ENCODE measurements around the gene STPG2. TPM values are rescaled to one million over a fixed set of nuclear protein-coding genes. Genes with fewer than 3 reads are reported as not detected.

The STPG2 gene
- total RNA-seq, 1 experiment from 2014 or later, result 0.20 TPM

GRCh38 chr4:97646997-97647396, 496.3 kb downstream of the STPG2 start:
- no peak overlapping the region for H3K27ac ChIP-seq (ENCODE audit: insufficient read length, low read depth, low read length)
- no peak overlapping the region for H2BK12ac ChIP-seq (ENCODE audit: insufficient read length, low read depth, low read length)
- Mint-ChIP-seq H3K4me3 (no peak overlapping the region), H3K27ac (no peak overlapping the region), H3K36me3 (ENCODE audit: insufficient read depth in 1 of 3, low read depth in 3 of 3) (no peaks in the 10 kb centered on the region), H3K9me3 (no peaks in the 10 kb centered on the region; a peak in 1 of 5 replicates), H3K27me3 (ENCODE audit: low read depth) (no peaks in the 10 kb centered on the region), H3K4me1 (no peaks in the 10 kb centered on the region)
- no peak overlapping the region for H3T11ph ChIP-seq (ENCODE audit: low read length)
- no peaks in the 10 kb centered on the region for H3K27me3 ChIP-seq (ENCODE audit: insufficient read depth, low read length)
- no peak overlapping the region for H4K5ac ChIP-seq (ENCODE audit: insufficient read length, low read depth, low read length)
- no peak overlapping the region for H3K18ac ChIP-seq (ENCODE audit: insufficient read length, low read depth, low read length)
- H3K14ac ChIP-seq (ENCODE audit: insufficient read depth, low read length), result no peak overlapping the region
- no peaks in the 10 kb centered on the region for H3K79me2 ChIP-seq (ENCODE audit: insufficient read depth, low read length)
- H3K56ac ChIP-seq (ENCODE audit: insufficient read length, low read depth, low read length), result no peak overlapping the region
- H4K8ac ChIP-seq (replicated peaks; ENCODE audit: insufficient read length, low read depth, low read length), result no peak overlapping the region
- no peak overlapping the region for H3K9ac ChIP-seq (ENCODE audit: extremely low read depth, insufficient read length, low read length)
- H3K4me2 ChIP-seq (ENCODE audit: insufficient read depth, insufficient read length, low read length), result no peak overlapping the region
- H3K4me1 ChIP-seq (ENCODE audit: insufficient read depth, low read length), result no peaks in the 10 kb centered on the region
- no peak for TF ChIP-seq CTCF (conservative IDR thresholded peaks at IDR 0.05)
- no peaks in the 10 kb centered on the region for H4K20me1 ChIP-seq (ENCODE audit: control insufficient read depth, insufficient read depth, insufficient read length)
- H3K4ac ChIP-seq (ENCODE audit: low read depth, low read length), result no peak overlapping the region
- no peak overlapping the region for H2BK20ac ChIP-seq (ENCODE audit: low read depth, low read length, poor library complexity, severe bottlenecking)
- H3K23me2 ChIP-seq (ENCODE audit: insufficient read length, low read depth, low read length, poor library complexity, severe bottlenecking), result no peaks in the 10 kb centered on the region
- H2BK5ac ChIP-seq (ENCODE audit: insufficient read length, low read length), result no peak overlapping the region
- no peak for DNase-seq
- no peak overlapping the region for H2BK15ac ChIP-seq (ENCODE audit: low read depth, low read length)
- no peaks in the 10 kb centered on the region for H3K79me1 ChIP-seq (ENCODE audit: insufficient read depth, low read depth, low read length, poor library complexity, severe bottlenecking)
- H2AK5ac ChIP-seq (ENCODE audit: insufficient read length, low read length), result no peak overlapping the region
- no peak overlapping the region for H2AFZ ChIP-seq (ENCODE audit: low read length)
- no peak overlapping the region for H2BK120ac ChIP-seq (ENCODE audit: low read depth, low read length, poor library complexity, severe bottlenecking)
- no peak overlapping the region for H4K91ac ChIP-seq (ENCODE audit: insufficient read length, low read depth, low read length)
- H3K9me3 ChIP-seq (ENCODE audit: control insufficient read depth, low read depth, low read length), result no peaks in the 10 kb centered on the region
- H3K23ac ChIP-seq (ENCODE audit: insufficient read length, low read depth, low read length), result no peak overlapping the region

Measured in H9 (cell line).